GM21825 (cell line): Measurements from ENCODE around the gene CHST11.

Experiments
- ATAC-seq: cut with Tn5 transposase; IDR thresholded peaks from one replicate; pipeline ENCODE4 v1.9.1; 2021; ENCODE audit warnings: mild to moderate bottlenecking, moderate library complexity; ENCODE audit not compliant: unreplicated experiment

The CHST11 gene

DNA sequence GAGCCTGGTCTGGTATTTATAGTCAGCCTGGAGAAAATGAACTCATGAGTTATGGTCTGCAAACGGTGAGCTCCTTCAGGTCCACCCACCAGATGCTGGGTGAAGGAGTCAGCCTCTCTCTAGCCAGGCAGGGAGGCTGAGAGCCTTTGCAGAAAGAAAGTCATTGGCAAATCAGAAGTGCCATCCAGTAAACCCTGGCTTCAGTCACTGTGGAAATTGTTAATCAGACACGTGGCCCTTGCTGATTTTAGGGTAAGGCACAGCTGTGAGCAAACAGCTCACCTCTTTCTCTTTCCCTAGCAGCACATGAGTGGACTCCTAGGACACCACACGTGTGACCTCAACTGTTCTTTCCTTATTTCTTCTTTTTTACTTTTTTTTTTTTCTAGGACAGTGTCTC, 44.9 kb downstream of the CHST11 start:
- ATAC-seq: no peak

DNA sequence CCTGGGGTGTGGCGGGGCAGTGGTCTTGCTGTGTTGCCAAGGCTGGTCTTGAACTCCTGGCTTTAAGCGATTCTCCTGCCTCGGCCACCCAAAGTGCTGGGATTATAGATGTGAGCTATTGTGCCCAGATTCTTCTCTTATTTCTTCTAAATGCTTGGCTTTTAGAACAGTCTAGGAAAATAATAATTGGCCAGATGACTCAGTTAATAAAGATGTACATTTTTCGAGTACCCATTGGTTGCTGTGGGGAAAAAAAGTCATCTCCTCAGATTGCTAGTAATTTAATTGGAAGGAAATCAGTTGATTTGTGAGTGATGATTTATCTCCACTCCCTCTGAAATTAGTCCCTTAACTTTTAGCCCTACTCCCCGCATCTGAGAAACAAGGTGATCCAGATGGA, 45.5 kb downstream of the CHST11 start:
- ATAC-seq: no peak

DNA sequence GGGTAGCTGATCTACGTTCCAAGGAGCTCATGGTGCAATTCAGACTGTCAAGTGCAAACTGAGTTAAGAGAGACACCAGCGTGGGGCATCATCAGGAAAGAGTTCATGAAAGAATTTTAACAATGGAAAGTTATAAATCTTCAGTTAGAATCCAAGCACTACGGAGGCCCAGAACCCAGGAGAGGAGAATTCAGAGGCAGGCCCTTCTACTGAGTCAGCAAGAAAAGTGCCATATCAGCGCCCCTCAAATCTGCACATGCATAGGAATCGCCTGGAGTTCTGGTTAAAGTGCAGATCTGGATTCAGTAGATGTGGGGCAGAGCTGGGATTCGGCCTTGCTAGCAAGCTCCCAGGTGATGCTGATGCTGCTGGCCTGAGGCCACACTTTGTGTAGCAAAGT, 45.9 kb downstream of the CHST11 start:
- no peak for ATAC-seq

DNA sequence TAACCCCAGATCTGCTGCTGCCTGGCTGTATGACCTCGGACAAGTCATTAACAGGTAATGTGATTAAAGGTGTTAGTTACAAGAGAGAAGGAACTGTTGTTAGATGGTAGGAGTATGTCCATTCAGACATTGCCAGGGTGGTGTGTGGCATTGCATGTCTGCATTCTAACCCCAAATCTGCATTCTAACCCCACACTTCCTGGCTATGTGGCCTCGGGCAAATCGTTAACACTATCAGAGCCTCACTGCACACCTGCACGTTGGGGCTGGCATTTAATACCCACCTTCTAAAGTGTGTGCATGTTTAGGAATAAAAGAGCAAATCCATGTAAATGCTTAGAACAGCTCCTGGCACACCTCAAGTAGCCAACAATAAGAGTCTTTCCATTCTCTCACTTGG, 46.4 kb downstream of the CHST11 start:
- ATAC-seq: no peak

DNA sequence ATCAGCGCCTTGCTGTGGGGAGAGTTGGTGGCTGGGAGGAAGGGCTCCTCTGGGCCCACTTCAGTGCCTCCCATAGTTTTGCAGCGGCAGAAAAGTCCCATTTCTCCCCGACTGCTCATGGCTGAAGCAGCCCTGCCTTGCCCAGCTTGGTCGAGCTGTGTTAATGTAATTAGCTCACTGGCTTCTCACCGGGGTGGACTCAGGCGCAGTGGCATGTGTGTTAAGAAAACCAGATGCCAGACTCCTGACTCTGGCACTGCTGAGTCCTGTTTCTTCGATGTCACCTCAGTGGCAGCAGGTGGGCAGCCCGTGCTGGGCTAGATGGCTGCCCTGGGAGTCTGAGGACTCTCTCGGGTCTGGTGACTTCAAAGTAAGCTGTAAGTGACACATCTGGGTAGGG, 47.4 kb downstream of the CHST11 start:
- ATAC-seq: no peak

DNA sequence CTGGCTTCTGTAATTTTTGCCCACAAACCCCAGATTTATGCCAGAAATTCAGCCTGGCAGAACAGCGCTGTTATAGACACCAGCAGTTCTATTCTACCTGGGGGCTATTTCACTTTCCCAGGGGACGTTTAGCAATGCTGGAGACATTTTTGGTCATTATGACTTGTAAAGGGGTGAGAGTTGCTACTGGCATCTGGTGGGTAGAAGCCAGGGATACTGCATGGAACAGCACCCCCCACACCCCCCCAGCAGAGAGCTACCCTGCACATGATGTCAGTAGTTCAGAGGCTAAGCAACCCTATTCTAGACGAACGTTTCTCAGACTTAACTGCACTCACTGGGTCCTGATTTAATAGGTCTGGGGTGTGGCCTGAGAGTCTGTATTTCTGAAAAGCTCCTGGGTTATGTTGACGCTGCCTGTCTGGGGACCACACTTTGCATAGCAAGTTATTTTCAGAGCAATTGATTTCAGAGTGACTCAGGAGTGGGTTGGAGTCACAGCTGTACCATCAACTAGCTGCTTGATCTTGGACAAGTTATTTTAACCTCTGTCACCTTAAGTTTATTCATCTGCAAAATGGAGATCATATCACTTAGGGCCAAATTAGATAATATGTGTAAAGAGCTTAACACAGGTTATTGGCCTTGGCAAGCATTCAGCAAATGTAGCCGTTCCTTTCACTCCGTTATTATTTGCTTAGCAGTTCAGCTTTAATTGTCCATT, 48.5 kb downstream of the CHST11 start:
- peak; percentile 91 for ATAC-seq

DNA sequence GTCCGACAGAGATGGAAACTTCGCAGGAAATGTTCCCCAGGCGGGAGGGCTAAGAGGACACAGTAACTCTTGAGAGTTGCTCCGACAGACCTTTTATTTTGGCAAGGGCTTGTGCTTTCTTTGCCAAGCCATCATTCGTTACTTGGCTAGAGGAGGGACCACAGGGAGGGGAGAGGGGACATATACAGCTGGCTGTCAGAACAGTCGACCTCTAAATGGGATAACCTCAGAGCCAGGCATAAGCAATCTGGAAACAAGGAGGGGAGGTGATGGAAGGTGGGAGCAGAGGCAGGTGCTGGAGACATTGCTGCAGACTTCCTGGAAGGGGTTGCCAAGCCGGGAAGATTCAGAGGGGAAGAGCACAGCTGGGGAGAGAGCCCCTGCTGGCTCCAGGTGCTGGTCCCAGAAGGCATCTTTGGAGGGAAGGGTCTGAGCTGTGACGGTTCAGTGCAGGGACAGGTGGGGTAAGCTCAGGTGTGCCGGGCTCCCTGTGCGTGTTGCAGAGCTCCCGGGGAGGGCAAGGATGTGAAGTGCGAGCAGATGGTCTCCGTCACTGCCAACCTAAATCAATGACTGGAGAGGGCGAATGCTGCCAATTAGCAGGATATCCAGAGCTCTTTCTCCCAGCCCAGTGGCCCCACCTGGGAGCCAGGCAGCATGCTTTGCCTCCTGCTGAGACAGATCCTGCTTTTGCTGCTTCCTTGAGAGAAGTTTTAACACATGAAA, 50.1 kb downstream of the CHST11 start:
- no peak for ATAC-seq

DNA sequence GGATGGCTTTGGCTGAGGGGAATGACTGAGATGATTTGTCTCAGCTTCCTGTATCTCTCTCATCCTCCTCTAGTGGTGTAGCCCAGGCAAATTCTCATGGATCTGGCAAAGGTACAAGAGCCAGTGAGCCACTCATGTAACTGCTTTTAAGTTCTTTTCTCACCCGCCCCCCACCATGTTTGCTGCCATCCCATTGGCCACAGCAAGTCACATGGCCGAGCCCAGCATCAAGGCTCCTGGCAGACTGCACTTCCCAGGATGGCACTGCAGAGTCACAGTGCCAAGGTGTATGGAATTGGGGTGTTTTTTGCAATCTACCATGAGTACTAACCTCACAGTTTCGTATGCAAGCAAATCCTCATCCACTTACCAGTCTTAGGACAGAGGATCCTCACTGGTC, 50.9 kb downstream of the CHST11 start:
- ATAC-seq: no peak

DNA sequence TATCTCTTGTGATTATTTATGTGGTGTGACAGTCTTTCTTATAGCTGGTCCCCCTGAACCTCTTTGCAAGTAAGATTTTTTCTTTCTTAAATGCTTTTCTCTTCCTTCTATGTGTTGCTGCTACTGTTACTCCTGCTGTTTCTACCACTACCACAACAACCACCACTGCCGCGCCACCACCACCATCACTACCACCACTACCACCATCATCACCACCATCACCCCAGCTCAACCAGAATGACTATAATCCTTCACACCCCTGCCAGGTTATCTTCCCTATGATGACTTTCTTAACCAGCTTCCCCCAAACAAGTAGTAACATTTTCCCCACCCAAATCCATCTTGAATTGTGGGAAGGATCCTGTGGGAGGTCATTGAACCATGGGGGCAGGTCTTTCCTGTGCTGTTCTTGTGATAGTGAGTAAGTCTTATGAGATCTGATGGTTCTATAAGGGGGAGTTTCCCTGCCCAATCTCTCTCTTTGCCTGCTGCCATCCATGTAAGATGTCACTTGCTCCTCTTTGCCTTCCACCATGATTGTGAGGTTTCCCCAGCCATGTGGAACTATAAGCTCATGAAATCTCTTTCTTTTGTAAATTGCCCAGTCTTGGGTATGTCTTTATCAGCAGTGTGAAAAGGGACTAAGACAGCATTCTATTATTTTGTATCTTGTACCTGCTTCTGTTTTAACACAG, 52.2 kb downstream of the CHST11 start:
- ATAC-seq: no peak

DNA sequence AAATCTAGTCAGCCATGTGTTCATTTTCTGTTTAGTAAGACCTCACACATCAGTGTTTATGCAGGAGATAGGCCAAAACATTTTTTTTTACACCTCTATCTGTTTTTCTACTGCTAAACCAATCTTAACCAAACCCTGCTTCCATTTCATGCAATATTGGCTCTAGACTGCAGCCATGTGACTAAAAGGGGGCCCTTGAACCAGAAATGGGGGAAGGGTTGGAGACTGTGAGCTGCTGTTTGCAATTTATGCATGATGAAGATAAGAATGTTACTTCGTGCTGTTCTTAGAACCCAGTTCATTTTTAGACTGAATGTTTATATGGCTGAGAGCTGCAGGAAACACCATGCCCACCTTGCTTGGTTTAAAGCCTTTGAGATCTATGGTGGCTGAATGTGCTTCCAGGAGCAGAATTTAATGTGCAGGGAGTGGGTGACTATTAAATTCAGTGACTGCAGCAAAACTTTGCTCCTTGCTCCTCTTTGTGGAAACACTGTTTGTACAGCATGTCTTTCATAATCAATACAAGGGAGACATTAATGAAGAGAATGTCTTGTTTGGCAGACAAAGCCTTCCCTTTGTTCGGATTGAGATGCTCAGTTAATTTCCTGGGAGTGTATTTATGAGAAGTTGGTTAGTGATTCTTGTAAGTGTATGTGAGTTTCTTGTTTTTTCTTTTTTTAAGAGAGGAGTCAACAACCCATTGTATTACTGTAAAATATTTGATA, 53.6 kb downstream of the CHST11 start:
- ATAC-seq: no peak

DNA sequence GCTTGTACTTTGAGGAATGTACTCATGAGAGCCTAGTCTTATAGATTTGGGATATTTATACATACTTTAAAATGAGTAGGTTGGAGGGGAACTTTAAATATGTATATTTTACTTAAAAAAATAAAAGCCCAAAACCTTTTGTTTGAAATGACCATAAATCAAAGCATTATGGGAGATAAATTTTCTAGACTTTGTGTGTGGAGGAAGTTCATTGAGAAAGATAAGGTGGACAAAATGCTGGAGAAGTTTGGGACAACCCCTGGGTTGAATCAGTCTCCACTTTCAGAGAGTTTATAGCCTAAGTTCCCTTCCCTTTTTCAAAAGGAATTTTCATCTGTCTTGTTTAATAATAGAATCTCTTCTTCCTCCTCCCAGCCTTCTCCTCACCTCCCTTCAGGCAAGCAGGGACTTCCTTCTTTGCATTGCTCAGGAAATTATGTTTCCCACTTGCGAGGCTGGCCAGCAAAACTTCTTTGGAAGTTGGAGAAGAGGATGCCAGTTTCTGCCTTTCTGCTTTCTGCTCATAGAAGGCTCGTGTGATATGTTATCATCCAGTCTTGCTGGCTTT, 54.2 kb downstream of the CHST11 start:
- no peak for ATAC-seq

DNA sequence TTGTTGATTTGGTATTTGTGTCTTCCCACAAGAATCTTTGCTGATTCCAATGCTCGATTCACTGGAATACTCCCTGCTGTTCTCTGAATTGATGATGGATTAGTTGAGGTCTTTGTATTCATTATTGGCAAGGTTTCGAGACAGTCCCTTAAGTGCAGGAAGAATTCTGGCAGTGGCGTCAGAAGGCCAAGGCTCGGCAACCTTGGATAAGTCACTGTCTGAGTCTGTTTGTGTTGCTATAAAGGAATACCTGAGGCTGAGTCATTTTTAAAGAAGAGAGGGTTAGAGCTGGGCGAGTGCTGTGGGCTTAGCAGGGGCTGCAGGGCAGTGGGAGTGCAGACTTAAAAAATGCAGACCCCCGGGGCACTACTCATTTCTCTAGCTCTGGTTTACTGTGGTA, 56.9 kb downstream of the CHST11 start:
- no peak for ATAC-seq

DNA sequence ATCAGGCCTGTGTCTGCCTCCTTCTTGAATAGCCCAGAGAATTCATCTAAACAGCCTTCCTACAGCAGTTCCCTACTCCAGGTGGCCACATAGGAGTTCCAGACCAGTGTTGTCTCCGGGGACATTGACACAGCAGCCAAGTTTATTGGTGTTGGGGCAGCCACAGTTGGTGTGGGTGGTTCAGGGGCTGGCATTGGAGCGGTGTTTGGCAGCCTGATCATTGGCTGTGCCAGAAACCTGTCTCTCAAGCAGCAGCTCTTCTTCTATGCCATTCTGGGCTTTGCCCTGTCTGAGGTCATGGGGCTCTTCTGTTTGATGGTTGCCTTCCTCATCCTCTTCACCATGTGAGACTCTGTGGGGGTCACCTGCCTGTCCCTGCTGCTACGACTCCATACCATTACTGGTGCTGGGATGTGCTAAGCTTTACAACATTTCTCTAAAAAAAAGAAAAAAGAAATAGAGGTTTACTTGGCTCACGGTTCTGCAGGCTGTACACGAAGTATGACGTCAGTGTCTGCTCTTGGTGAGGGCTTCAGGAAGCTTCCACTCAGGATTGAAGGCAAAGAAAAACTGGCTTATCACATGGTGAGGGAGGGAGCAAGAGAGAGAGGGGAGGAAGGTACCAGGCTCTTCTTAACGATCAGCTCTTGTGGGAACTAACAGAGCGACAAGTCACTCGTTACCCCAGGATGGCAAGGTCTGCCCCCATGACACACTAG, 57.5 kb downstream of the CHST11 start:
- no peak for ATAC-seq

DNA sequence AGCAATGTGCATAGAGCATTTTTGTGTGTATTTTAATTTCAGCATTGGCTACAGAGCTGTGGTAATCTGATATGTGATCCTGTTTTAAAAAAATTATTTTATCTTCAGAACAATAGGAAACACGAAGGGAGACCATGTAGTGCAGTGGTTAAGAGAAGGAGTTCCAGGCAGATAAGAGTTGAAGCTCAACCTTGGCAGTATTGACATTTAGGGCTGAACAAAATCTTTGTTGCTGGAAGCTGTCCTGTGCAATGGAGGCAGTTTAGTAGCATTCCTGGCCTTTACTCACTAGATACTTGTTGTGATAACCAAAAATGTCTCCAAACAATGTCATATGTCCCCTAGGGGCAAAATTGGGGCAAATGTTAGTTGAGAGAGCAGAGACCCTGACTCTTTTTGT, 59.2 kb downstream of the CHST11 start:
- ATAC-seq: no peak

DNA sequence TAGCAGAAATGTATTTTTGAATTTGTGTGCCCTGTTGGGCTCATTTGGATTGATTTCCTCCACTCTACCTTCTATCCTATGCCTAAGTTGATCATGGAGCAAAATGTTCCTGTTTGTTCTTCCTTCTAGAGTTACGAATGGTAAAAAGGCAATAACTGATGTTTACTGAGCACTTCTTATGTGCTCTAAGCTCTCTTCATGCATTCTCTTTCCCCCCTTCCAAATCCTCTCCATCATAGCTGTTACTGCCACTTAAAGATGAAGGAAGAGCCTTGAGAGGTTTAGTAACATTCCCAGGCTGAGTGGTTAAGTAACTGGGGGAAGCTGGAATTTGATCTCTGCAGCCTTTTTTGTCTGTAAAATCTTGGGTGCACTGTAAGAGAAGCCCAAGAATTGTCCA, 60.1 kb downstream of the CHST11 start:
- no peak for ATAC-seq

DNA sequence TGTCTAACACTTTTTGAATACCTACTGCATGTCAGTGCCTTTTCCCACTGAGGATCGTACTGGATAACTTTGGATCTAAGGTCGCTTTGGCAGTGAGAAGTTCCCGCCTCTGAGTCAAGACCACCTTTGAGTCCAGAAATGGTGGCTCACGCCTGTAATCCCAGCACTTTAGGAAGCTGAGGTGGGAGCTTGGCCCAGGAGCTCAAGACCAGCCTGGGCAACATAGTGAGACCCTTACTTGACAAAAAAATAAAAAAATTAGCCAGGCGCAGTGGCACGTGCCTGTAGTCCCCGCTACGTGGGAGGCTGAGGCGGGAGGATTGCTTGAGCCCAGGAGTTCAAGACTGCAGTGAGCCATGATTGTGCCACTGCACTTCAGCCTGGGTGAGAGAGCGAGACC, 61.1 kb downstream of the CHST11 start:
- no peak for ATAC-seq

DNA sequence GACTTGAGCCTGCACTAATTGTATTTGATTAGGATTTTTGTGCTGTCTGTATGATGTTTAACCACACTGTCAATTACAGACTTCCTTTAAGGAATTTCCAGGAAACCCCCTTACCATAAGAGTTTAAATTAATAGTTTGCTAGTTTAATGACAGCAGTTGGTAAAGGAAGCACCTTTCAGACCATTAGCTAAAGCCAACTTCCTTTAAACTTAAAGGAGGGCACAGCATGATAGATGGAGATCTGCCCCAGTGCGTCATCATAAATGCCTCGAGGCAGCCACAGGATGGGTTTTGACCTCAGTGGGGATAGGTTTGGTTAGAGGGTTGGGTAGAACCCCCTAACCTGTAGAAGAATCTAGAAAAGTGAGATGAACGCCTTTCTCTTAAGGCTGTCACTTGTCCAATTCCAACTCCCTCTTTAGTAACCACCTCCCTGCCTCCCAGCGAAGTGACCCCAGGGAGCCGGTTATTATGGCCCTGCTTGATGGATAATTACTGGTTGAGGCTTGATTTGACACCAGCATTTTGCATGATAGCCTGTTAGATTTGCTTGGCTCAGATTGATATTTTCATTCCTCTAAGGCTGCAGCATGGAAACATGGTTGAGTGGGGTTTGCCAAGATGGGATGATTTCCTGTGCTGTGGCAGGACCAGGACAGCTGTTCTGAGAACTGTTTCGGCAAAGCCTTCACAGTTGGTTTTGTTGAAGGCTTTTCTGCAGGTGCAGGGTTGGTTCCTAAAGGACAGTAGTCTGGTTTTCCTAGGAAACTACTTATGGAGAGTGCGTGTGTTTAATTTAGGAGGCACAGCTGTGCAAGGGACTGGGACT, 62.7 kb downstream of the CHST11 start:
- ATAC-seq: no peak

DNA sequence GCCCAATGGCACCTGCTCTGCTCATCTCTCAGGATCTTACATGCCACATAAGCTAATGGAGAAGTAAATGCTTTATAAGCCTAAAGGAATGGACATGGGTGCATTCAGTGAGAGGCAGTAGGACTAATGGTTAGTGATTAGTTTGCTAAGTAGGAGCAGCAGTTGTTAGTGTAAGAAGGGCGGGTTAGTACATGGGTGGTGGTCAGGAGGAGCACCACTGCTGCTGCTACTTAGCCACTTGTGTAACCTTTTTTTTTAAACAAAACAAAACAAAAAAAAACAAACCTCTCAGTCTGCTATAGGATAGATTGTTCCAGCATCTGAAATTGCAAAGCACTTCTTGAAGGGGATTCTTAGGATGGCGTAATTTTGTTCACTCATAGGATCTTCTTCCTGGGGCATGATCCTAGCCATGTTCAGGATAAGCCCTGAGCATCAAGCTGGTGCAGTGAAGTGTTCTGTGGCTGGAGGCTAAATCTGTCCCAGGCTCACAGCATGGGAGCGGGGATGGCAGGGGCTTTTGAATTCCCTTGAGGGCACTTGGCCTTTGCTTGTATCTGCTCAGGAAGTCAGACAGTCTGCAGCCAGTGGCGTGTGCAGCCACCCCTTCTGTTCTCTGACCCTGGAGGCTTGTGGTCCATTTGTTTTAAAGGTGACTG, 63.6 kb downstream of the CHST11 start:
- ATAC-seq: peak; percentile 63

DNA sequence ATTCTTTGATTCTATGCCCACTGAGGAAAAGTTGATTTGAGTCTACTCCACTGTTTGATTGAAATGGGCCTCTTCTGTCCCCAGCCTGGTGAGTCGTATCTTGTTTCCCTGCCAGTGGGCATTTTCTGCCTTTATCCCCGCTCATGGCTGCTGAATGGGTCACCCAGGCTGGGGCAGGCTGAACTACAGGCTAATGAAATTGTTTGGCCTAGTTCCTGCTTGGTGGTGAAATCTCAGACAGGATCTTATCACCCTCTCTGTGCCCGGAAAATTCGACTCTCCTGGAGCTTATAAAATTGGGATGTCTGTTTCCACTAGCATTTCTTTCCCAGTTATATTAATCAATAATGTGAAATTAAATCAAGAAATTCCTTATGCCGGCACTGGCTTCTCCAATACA, 65.0 kb downstream of the CHST11 start:
- ATAC-seq: no peak
